GM12892 (cell line): ENCODE data around the gene PLEKHG3.

Source experiments
- POLR2A ChIP-seq: IDR thresholded peaks from 2 replicates; pipeline ENCODE4 v1.6.1; 2011; ENCODE audit warnings: low read depth, low read length, control low read depth
- TAF1 ChIP-seq: IDR thresholded peaks from 2 replicates; pipeline ENCODE4 v1.6.1; 2011; ENCODE audit warnings: low read depth, mild to moderate bottlenecking, control low read depth, low read length, borderline replicate concordance

DNA sequence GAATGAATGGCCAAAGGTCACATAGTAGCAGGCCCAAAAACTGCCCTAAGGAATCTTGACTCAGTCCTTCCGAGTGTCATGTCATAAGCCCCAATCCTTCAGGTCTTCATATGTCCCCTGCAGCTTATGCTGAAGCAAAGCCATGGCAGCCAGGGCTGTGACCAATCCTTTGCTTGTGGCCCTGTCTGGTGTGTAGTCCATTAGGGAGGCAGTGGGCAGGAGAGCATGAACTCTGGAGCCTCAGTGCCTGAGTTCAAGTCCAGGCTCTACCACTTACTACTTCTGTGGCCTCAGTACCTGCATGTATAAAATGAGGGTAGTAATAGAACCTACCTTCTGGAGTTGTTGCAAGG is 20.3 kb downstream of the PLEKHG3 start:
- TF ChIP-seq TAF1 (no peak), POLR2A (no peak)
